ENCODE results near the gene MS4A2. TPM values are rescaled to one million over a fixed set of nuclear protein-coding genes. Genes with fewer than 3 reads are reported as not detected.

Gene MS4A2
- total and polyA plus RNA-seq, 2 experiments from 2014 or later: not detected

- no peak for TF ChIP-seq CTCF (conservative IDR thresholded peaks at IDR 0.05; ENCODE audit: low read depth in 2 of 2)
- no peak for TF ChIP-seq ZNF462 (CRISPR knock-in tag; IDR thresholded peaks at IDR 0.05)
- no peak for TF ChIP-seq EZH2phosphoT487 (IDR thresholded peaks at IDR 0.05; ENCODE audit: unreplicated experiment)
- no peak for TF ChIP-seq EZH2 (IDR thresholded peaks at IDR 0.05; ENCODE audit: low read depth, unreplicated experiment)
- no peak for TF ChIP-seq POLR2AphosphoS5 (IDR thresholded peaks at IDR 0.05; ENCODE audit: low read depth)
Measured at GRCh38 chr11:60121264-60121663, 32.8 kb downstream of the MS4A2 start (continued).

GRCh38 chr11:60122414-60123036, 34.1 kb downstream of the MS4A2 start:
- H3K36me3 Mint-ChIP-seq (ENCODE audit: low read depth): no peaks in the 10 kb centered on the region
- H3K27me3 Mint-ChIP-seq (ENCODE audit: insufficient read depth, low read depth, poor library complexity): no peaks in the 10 kb centered on the region
- Histone ChIP-seq H3K4me1 (ENCODE audit: insufficient read depth) (peaks cover 43% of the 10 kb centered on the region), H3K36me3 (ENCODE audit: insufficient read depth) (no peaks in the 10 kb centered on the region), H3K9me2 (ENCODE audit: insufficient read depth) (no peaks in the 10 kb centered on the region), H3K4me2 (no peak overlapping the region), H3K27ac (ENCODE audit: low read depth) (no peak overlapping the region), H3K4me3 (no peak overlapping the region), H2AFZ (no peak overlapping the region), H4K20me1 (replicated peaks; ENCODE audit: insufficient read depth) (no peaks in the 10 kb centered on the region), H3F3A (replicated peaks; ENCODE audit: low read depth) (no peaks in the 10 kb centered on the region), H3K79me2 (replicated peaks; ENCODE audit: insufficient read depth) (no peaks in the 10 kb centered on the region), H3K27me3 (ENCODE audit: insufficient read depth) (no peaks in the 10 kb centered on the region)
- no peak overlapping the region for H3K27ac Mint-ChIP-seq
- DNase-seq (ENCODE audit: low spot score) (no peak), ATAC-seq (no peak)
- H3K9me3 Mint-ChIP-seq: no peaks in the 10 kb centered on the region
- peaks cover 25% of the 10 kb centered on the region for H3K4me1 Mint-ChIP-seq
- H3K4me3 Mint-ChIP-seq: no peak overlapping the region
- no peak for TF ChIP-seq EZH2phosphoT487 (IDR thresholded peaks at IDR 0.05; ENCODE audit: unreplicated experiment)
- TF ChIP-seq CTCF (conservative IDR thresholded peaks at IDR 0.05; ENCODE audit: low read depth in 2 of 2): no peak
- no peak for TF ChIP-seq JUNB (IDR thresholded peaks at IDR 0.05; ENCODE audit: unreplicated experiment)
- no peak for TF ChIP-seq POLR2AphosphoS5 (IDR thresholded peaks at IDR 0.05; ENCODE audit: low read depth)
- no peak for TF ChIP-seq ZNF114 (CRISPR knock-in tag; IDR thresholded peaks at IDR 0.05)
- no peak for TF ChIP-seq REST (IDR thresholded peaks at IDR 0.05; ENCODE audit: unreplicated experiment)
- no peak for TF ChIP-seq CREB1 (CRISPR knock-in tag; IDR thresholded peaks at IDR 0.05; ENCODE audit: low read depth)
- TF ChIP-seq ZNF331 (CRISPR knock-in tag; IDR thresholded peaks at IDR 0.05; ENCODE audit: low read depth): no peak

Data from GM23338 (cell line).